Measurements from ENCODE around the gene ATAD1. TPM values are rescaled to one million over a fixed set of nuclear protein-coding genes. Genes with fewer than 3 reads are reported as not detected.
A peak's percentile ranks its signal among the peaks of the same experiment; 100 is the strongest.

ATAD1 gene
- total RNA-seq, 1 experiment from 2014 or later, result 62.0 TPM

DNA sequence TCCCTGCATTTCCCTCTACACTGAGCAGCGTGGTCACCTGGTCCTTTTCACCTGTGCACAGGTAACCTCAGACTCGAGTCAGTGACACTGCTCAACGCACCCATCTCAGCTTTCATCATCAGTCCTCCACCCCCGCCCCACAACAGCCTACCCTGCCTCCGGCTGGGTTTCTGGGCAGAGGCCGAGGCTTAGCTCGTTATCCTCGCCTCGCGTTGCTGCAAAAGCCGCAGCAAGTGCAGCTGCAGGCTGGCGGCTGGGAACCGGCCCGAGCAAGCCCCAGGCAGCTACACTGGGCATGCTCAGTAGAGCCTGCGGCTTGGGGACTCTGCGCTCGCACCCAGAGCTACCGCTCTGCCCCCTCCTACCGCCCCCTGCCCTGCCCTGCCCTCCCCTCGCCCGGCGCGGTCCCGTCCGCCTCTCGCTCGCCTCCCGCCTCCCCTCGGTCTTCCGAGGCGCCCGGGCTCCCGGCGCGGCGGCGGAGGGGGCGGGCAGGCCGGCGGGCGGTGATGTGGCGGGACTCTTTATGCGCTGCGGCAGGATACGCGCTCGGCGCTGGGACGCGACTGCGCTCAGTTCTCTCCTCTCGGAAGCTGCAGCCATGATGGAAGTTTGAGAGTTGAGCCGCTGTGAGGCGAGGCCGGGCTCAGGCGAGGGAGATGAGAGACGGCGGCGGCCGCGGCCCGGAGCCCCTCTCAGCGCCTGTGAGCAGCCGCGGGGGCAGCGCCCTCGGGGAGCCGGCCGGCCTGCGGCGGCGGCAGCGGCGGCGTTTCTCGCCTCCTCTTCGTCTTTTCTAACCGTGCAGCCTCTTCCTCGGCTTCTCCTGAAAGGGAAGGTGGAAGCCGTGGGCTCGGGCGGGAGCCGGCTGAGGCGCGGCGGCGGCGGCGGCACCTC lies 45.3 kb upstream of the ATAD1 start, which contains the start of the genes KLLN and PTEN:
KLLN (minus strand) TSS at position 481 of the 891 bp plus-strand sequence. CDS start 1,046 bp downstream, outside the sequence.
PTEN (plus strand) TSS at position 573 of the 891 bp plus-strand sequence. CDS start 845 bp downstream, outside the sequence.
- H3K4me1 ChIP-seq (ENCODE audit: control insufficient read depth, insufficient read depth, low read length), result peaks cover 22% of the 10 kb centered on the region
- H3K4me3 ChIP-seq (ENCODE audit: low read depth in 2 of 2, low read length in 2 of 2), result peak within 1 kb of the TSS; percentile 67 to 97
- peaks cover 5% of the 10 kb centered on the region for H3K36me3 ChIP-seq (ENCODE audit: control insufficient read depth, insufficient read depth, low read length)
- no TSS peak for BruUV-seq (replicated peaks)
- in situ Hi-C loops (cut with HindIII; ENCODE audit: low pct_unique_long_range_greater_than_20kb, low sequenced_read_pairs) (no loop called here), intact Hi-C loops (cut with micrococcal nuclease; ENCODE audit: unreplicated experiment) (loop anchor here (2.0 kb wide), 1 partner anchor 252 kb away; no protein-coding TSS in a partner anchor)
- ATAC-seq (peak; percentile 82), DNase-seq (ENCODE audit: low read depth, low spot score) (no peak)
- no peaks in the 10 kb centered on the region for H3K9me3 ChIP-seq (ENCODE audit: control insufficient read depth, insufficient read depth, low read depth, low read length)
- CTCF ChIA-PET, result interaction anchor here (1.6 kb wide), 1 partner anchor 13 kb away, joined by 6 read pairs; no protein-coding TSS in a partner anchor
- H3K27ac ChIP-seq (ENCODE audit: low read length), result peak within 1 kb of the TSS; percentile 93
- no peaks in the 10 kb centered on the region for H3K27me3 ChIP-seq (ENCODE audit: control insufficient read depth, insufficient read depth, low read length)
- POLR2A ChIA-PET, result interaction anchor here (0.6 to 0.9 kb wide), 3 partner anchors 20 to 719 kb away, joined by 3 to 6 read pairs (median 3); no protein-coding TSS in a partner anchor
- TF ChIP-seq, protein P1, sequence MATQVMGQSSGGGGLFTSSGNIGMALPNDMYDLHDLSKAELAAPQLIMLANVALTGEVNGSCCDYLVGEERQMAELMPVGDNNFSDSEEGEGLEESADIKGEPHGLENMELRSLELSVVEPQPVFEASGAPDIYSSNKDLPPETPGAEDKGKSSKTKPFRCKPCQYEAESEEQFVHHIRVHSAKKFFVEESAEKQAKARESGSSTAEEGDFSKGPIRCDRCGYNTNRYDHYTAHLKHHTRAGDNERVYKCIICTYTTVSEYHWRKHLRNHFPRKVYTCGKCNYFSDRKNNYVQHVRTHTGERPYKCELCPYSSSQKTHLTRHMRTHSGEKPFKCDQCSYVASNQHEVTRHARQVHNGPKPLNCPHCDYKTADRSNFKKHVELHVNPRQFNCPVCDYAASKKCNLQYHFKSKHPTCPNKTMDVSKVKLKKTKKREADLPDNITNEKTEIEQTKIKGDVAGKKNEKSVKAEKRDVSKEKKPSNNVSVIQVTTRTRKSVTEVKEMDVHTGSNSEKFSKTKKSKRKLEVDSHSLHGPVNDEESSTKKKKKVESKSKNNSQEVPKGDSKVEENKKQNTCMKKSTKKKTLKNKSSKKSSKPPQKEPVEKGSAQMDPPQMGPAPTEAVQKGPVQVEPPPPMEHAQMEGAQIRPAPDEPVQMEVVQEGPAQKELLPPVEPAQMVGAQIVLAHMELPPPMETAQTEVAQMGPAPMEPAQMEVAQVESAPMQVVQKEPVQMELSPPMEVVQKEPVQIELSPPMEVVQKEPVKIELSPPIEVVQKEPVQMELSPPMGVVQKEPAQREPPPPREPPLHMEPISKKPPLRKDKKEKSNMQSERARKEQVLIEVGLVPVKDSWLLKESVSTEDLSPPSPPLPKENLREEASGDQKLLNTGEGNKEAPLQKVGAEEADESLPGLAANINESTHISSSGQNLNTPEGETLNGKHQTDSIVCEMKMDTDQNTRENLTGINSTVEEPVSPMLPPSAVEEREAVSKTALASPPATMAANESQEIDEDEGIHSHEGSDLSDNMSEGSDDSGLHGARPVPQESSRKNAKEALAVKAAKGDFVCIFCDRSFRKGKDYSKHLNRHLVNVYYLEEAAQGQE (IDR thresholded peaks at IDR 0.05; ENCODE audit: insufficient read depth in 1 of 2, low read depth in 2 of 2, low read length in 1 of 2), result no peak
- TF ChIP-seq POLR2AphosphoS5 (IDR thresholded peaks at IDR 0.05; ENCODE audit: low read depth, low read length) (peak; percentile 93), TCF7L2 (IDR thresholded peaks at IDR 0.05; ENCODE audit: low read depth, low read length) (peak; percentile 46; the same call in 1 of the 2 replicates), CTCF (IDR thresholded peaks at IDR 0.05) (no peak), SIN3A (IDR thresholded peaks at IDR 0.05; ENCODE audit: borderline replicate concordance, insufficient read depth, low read depth, low read length) (peak; percentile 85)

DNA sequence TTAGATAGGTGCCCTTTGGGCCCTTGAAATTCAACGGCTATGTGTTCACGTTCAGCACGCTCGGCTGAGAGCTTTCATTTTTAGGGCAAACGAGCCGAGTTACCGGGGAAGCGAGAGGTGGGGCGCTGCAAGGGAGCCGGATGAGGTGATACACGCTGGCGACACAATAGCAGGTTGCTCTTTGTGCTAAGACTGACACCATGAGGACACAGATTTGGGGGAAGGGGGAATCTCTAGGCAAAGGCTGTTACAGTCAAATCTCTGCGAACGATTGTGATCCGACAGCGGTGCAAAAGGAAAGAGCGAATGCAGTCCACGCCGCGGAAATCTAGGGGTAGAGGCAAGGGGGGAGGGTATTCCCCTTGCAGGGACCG lies 44.6 kb upstream of the ATAD1 start:
- CTCF ChIA-PET, result interaction anchor here (1.6 kb wide), 1 partner anchor 12 kb away, joined by 6 read pairs; no protein-coding TSS in a partner anchor
- DNase-seq (ENCODE audit: low read depth, low spot score), result no peak
- no peak for TF ChIP-seq TCF7L2 (IDR thresholded peaks at IDR 0.05; ENCODE audit: low read depth, low read length)
- TF ChIP-seq CTCF (IDR thresholded peaks at IDR 0.05), result no peak
- no peak for TF ChIP-seq POLR2AphosphoS5 (IDR thresholded peaks at IDR 0.05; ENCODE audit: low read depth, low read length)
- Histone ChIP-seq H3K36me3 (ENCODE audit: control insufficient read depth, insufficient read depth, low read length) (peaks cover 4% of the 10 kb centered on the region), H3K4me1 (ENCODE audit: control insufficient read depth, insufficient read depth, low read length) (peaks cover 16% of the 10 kb centered on the region), H3K4me3 (ENCODE audit: low read depth in 2 of 2, low read length in 2 of 2) (peak overlapping the region; percentile 67 to 97), H3K9me3 (ENCODE audit: control insufficient read depth, insufficient read depth, low read depth, low read length) (no peaks in the 10 kb centered on the region), H3K27me3 (ENCODE audit: control insufficient read depth, insufficient read depth, low read length) (no peaks in the 10 kb centered on the region), H3K27ac (ENCODE audit: low read length) (peak overlapping the region; percentile 93)
- intact Hi-C loops (cut with micrococcal nuclease; ENCODE audit: unreplicated experiment), result loop anchor here (2.0 kb wide), 1 partner anchor 252 kb away; no protein-coding TSS in a partner anchor
- in situ Hi-C loops (cut with HindIII; ENCODE audit: low pct_unique_long_range_greater_than_20kb, low sequenced_read_pairs), result no loop called here
- POLR2A ChIA-PET, result interaction anchor here (0.6 to 0.9 kb wide), 2 partner anchors 215 to 720 kb away, joined by 6 to 9 read pairs; no protein-coding TSS in a partner anchor
- no TSS peak for BruUV-seq (replicated peaks)
- ATAC-seq, result peak; percentile 32

Data from Panc1 (cell line).